Gastroesophageal sphincter (tissue), 3 donors: ENCODE results near the gene TAF11L7.
"Not testable (repeated sequence)": the region's sequence is repeated elsewhere in the genome, so short reads cannot be mapped to it uniquely, and the experiment has no call there.

Experiments used
- EP300 ChIP-seq: sonication (generic); formaldehyde crosslinking; IDR thresholded peaks from one replicate; pipeline ENCODE4 v1.6.1; 2017; ENCODE audit warnings: antibody characterized with exemption, mild to moderate bottlenecking
- POLR2A ChIP-seq, 2 donors: fragments of 450-650 bp; IDR thresholded peaks; one replicate each; pipeline ENCODE4 v1.6.1; 2017; ENCODE audit warnings: antibody characterized with exemption in 2 of 2, mild to moderate bottlenecking in 2 of 2, moderate library complexity in 1 of 2
- POLR2AphosphoS5 ChIP-seq: sonication (generic); formaldehyde crosslinking; IDR thresholded peaks from one replicate; pipeline ENCODE4 v1.6.1; 2017; ENCODE audit warnings: antibody characterized with exemption
- TF ChIP-seq, protein P1 (sequence below), 4 experiments: fragments of 200-600 bp in 2 of 4; fragments of 450-650 bp in 2 of 4; sonication (generic) in 1 of 4; IDR thresholded peaks; one replicate each; pipeline ENCODE4 v1.5.1; 2017 to 2019; ENCODE audit warnings: antibody characterized with exemption in 4 of 4, mild to moderate bottlenecking in 2 of 4, moderate library complexity in 2 of 4

GRCh38 chr5:17585658-17586057 lies at the start of gene TAF11L7:
- TF ChIP-seq, protein P1, sequence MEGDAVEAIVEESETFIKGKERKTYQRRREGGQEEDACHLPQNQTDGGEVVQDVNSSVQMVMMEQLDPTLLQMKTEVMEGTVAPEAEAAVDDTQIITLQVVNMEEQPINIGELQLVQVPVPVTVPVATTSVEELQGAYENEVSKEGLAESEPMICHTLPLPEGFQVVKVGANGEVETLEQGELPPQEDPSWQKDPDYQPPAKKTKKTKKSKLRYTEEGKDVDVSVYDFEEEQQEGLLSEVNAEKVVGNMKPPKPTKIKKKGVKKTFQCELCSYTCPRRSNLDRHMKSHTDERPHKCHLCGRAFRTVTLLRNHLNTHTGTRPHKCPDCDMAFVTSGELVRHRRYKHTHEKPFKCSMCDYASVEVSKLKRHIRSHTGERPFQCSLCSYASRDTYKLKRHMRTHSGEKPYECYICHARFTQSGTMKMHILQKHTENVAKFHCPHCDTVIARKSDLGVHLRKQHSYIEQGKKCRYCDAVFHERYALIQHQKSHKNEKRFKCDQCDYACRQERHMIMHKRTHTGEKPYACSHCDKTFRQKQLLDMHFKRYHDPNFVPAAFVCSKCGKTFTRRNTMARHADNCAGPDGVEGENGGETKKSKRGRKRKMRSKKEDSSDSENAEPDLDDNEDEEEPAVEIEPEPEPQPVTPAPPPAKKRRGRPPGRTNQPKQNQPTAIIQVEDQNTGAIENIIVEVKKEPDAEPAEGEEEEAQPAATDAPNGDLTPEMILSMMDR (IDR thresholded peaks at IDR 0.05), result not testable (repeated sequence)
- not testable (repeated sequence) for TF ChIP-seq POLR2A (IDR thresholded peaks at IDR 0.05); POLR2AphosphoS5; EP300
